Hematopoietic multipotent progenitor cell treated with erythropoietin and hydrocortisone succinate and interleukin-3 and kit ligand, for 8 days (in vitro differentiated cells): Measurements from ENCODE around the gene ANKRD24.
"Not testable (repeated sequence)": the region's sequence is repeated elsewhere in the genome, so short reads cannot be mapped to it uniquely, and the experiment has no call there.

Experiments used
- DNase-seq: peaks from one replicate; pipeline ENCODE4 v3.0.0-alpha.2; 2015

The ANKRD24 gene

GRCh38 chr19:4174213-4174894, 8.1 kb upstream of the ANKRD24 start:
- DNase-seq, result no peak

GRCh38 chr19:4174895-4175668, 7.4 kb upstream of the ANKRD24 start:
- DNase-seq, result no peak

DNA sequence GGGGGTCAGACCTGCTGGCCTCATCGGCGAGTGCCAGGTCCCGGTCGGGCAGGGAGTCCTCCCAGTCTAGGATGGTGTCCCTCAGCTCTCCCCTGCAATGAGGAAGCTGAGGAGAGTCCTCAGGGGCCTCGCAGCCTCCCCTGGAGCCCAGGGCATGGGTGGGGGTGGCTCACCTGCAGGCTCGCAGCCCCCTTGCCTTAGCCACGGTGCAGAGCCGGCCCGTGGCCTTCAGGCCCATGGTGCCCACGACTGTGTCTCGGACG, 6.9 kb upstream of the ANKRD24 start:
- DNase-seq, result no peak

DNA sequence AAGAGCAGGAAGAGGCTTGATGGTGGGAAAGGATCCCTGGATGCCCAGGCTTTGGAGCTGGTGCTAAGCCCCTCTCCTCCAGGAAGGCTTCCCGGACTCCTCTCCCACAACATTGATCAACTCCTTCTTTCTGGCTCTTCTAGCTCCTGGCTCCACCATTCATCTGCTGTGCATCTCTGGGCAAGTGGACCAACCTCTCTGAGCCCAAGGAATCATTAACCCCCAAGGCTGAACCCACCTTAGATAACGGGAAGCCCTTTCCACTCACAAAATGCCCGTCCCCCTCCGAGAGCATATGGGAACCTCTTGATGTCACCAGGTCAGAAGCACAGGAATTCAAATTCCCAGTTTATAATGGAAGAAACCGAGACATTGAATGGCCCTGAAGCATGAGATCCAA, 5.3 kb upstream of the ANKRD24 start:
- DNase-seq, result no peak

GRCh38 chr19:4178990-4179389, 3.5 kb upstream of the ANKRD24 start:
- DNase-seq, result no peak

GRCh38 chr19:4181053-4181508, 1.4 kb upstream of the ANKRD24 start:
- DNase-seq, result peak; percentile 93

- DNase-seq, result no peak
These were observed 1.7 kb downstream of the ANKRD24 start for GRCh38 chr19:4183967-4184717.

GRCh38 chr19:4184718-4185352, 2.3 kb downstream of the ANKRD24 start:
- DNase-seq, result no peak

DNA sequence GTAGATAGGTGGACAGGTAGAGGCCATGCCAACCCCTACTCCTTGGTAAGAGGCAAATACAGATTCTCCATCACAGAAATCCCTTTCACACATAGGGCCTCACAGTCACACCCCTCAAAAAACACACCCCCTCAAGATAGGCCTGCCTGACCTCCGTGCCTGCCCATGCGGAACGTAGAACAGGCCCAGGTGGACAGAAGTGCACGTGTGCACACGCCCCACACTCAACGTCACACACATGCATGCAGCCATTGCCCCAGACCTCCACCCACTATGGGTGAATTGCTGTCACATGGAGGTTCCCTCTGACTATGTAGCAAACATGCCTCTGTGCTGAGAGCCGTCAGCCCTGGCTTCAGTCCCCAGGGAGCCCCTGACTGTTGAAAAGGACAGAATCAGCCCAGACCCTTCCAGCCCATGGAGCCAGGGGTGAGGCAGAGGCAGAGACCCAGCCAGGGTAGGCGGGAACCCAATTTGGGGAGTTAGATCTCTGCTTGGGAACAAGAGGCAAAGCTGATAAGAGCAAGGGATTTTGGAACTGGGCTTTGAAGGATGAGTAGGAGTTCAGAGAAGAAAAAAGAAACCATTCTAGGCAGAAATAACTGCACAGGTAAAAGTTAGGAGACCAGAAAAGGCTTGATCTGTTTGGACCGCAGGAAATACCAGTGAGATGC, 3.1 kb downstream of the ANKRD24 start:
- DNase-seq, result no peak

DNA sequence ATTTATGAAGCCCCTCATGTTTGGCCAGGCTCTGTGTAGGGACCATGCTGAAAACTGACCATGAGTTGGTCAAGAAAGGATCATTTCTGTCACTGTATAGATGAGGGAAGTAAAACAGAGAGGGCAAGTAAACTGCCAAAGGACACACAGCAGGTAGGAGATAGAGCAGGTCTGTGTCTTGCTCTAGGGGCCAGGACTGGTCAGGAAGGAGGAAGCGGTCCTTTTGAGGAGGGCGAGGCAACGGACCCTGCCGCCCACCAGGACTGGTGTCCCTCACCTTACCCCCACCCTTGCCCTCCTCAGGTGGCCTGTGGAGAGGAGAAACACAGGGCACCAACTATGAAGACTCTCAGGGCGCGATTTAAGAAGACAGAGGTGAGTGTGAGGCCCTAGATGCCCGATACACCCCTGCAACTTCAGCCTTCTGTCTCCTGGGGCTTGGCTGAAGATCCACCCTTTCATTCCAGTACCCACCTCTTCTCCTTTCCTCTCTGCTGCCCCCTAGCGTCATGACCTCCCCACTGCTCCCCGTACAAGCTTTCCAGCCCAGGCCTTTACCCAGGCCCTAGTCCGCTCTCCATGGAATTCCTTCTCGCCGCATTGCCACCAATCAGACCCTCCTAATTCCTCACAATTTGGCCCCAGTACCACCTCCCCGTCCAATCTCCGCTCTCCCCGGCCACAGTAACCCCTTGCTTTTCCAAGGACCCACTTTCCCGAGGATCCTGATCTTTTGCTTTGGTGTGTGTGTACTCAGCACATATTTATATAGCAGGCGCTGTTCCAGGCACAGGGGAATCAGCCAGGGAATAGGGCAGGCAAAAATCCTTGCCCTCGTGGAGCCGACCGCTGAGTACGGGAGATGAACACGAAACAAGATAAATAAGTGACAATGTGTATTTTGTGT, 3.9 kb downstream of the ANKRD24 start:
- DNase-seq, result peak; percentile 83

DNA sequence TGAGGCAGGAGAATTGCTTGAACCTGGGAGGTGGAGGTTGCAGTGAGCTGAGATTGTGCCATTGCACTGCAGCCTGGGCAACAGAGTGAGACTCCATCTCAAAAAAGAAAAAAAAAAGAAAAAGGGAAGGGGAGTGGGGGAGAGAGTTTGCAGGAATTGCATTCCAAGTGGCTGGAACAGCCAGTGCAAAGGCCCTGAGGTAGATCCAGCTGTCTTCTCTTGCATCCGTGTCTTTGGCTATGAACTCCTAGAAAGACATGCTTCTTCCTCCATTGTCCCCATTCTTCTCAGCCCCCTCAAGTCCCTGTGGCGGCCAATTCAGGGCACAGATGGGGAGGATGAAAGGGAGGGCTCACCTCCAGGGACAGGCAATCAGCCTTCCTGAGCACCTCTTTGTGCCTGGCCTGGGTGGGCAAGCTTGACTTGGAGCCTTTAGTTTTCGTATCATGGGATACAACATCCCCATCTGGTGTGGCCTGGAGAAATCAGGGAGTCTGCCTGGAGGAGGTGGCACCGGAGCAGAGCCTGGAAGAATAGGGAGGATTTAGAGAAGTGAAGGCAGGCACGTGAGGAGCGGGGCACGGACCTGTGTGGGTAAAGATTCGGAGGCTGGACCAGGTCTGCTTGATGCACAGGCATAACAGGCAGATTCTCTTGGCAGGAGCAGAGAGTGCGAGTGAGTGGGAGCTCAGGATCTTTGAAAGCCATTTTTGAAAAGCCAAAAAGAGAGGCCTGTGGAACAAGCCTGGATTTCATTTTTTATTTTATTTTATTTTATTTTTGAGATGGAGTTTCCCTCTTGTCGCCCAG, 5.0 kb downstream of the ANKRD24 start:
- no peak for DNase-seq

DNA sequence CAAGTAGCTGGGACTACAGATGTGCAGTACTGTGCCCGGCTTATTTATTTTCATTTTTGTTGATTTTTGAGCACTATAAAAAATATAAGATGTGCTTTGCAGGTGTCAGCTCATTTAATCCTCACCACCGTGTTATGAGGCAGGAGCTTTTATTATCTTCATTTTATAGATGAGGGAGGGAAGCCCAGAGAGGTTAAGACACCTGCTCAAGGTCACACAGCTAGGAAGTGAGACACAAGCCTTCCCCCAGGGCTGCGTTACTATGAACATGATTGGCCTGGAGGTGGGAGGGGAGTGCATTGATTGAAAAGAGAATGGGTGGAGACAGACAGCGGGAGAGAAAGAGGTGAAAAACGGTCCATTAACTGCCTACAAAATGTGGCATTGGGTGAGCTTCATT, 7.2 kb downstream of the ANKRD24 start:
- DNase-seq, result no peak

DNA sequence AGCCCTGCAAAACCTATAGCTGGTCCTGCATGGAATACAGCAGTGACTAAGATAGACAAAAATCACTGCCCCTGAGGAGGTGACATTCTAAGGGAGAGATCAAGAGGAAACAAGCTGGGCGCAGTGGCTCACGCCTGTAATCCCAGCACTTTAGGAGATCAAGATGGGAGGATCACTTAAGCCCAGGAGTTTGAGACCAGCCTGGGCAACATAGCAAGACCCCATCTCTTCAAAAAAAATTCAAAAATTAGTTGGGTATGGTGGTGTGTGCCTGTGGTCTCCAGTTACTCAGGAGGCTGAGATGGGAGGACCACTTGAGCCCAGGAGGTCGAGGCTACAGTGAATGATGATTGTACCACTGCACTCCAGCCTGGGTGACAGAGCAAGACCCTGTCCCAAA, 10.0 kb downstream of the ANKRD24 start:
- DNase-seq, result not testable (repeated sequence)

DNA sequence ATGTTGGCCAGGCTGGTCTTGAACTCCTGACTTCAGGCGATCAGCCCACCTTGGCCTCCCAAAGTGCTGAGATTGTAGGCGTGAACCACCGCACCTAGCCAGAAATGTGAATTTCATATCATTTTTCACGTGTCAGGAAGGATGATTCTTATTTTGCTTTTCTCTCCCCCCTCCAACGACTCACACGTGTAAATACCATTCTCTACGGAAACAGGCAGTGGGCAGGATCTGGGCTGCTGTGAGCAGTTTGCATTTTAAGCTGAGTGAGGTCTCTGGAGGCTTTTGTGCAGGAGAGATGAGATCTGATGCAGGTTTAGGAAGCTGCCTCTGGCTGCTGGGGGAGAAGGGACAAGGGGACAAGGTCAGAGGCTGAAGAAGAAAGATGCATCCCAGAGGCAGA, 11.9 kb downstream of the ANKRD24 start:
- DNase-seq, result no peak

- DNase-seq, result no peak
These were observed 13.5 kb downstream of the ANKRD24 start for GRCh38 chr19:4196009-4196408.

GRCh38 chr19:4196587-4197148, 14.2 kb downstream of the ANKRD24 start:
- no peak for DNase-seq

- DNase-seq, result no peak
These were observed 14.7 kb downstream of the ANKRD24 start for GRCh38 chr19:4197228-4197624.

DNA sequence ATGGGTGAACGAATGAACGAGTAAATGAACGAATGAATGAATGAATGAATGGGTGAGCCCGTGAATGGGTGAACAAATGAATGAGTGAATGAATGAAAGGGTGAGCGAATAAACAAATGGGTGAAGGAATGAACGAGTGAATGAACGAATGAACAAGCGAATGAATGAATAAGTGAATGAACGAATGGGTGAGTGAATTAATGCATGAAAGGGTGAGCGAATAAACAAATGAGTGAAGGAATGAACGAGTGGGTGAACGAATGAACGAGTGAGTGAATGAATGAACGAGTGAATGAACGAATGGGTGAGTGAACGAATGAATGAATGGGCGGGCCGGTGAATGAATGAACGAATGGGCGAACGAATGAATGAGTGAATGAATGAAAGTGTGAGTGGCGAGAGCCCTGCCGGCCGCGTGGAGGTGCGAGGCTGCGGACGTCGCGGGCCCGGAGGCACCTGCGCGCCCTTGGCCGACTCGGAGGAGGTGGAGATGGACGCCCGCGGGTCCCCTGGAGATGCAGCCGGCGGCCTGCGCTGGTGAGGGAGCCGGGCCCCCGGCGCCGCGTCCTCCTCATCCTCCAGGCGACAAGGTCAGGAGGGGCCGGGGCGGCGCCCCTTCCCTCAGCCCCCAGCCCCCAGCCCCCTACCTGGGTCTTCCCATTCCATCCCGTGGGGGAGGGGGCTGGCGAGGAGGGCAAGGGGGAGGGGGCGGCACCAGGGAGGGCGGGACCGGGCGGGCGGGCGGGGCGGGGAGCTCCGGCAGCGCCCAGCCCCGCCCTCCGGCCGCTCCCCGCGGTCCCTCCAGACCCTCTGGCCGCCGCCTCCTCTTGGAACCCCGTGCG, 15.4 kb downstream of the ANKRD24 start:
- no peak for DNase-seq

GRCh38 chr19:4198467-4199126, 16.1 kb downstream of the ANKRD24 start:
- no peak for DNase-seq
